Smooth muscle cell (in vitro differentiated cells): ENCODE results near the gene GOLGB1. TPM values are rescaled to one million over a fixed set of nuclear protein-coding genes. Genes with fewer than 3 reads are reported as not detected.
"Not testable (repeated sequence)": the region's sequence is repeated elsewhere in the genome, so short reads cannot be mapped to it uniquely, and the experiment has no call there.

Source experiments
- DNase-seq: peaks from one replicate; lab custom pipeline; 2025; ENCODE audit not compliant: unreplicated experiment; lab: John Stamatoyannopoulos, UW
- H2AFZ ChIP-seq: fragments of 200-600 bp; sonication (generic); 2 replicates; pipeline ENCODE4 v1.6.0; 2016; ENCODE audit warnings: antibody characterized with exemption, low read depth, mild to moderate bottlenecking
- H3F3A ChIP-seq: fragments of 200-600 bp; sonication (generic); 2 replicates; pipeline ENCODE4 v1.6.0; 2017; ENCODE audit warnings: antibody characterized with exemption, low read depth
- H3K27ac ChIP-seq: fragments of 200-600 bp; sonication (generic); 2 replicates; pipeline ENCODE4 v1.5.1; 2016; ENCODE audit warnings: low read depth, mild to moderate bottlenecking
- H3K27me3 ChIP-seq: fragments of 200-600 bp; sonication (generic); 2 replicates; pipeline ENCODE4 v1.6.1; 2016; ENCODE audit warnings: low read depth, mild to moderate bottlenecking
- H3K36me3 ChIP-seq: fragments of 200-600 bp; sonication (generic); 2 replicates; pipeline ENCODE4 v1.5.1; 2016; ENCODE audit warnings: low read depth
- H3K4me1 ChIP-seq: fragments of 200-600 bp; sonication (generic); 2 replicates; pipeline ENCODE4 v1.5.1; 2016; ENCODE audit warnings: low read depth
- H3K4me2 ChIP-seq: fragments of 200-600 bp; sonication (generic); 2 replicates; pipeline ENCODE4 v1.6.0; 2016; ENCODE audit warnings: mild to moderate bottlenecking
- H3K4me3 ChIP-seq: fragments of 200-600 bp; sonication (generic); 2 replicates; pipeline ENCODE4 v1.5.1; 2016; ENCODE audit warnings: mild to moderate bottlenecking
- H3K79me2 ChIP-seq: fragments of 200-600 bp; sonication (generic); 2 replicates; pipeline ENCODE4 v1.6.0; 2016; ENCODE audit warnings: low read depth, mild to moderate bottlenecking
- H3K9ac ChIP-seq: fragments of 200-600 bp; sonication (generic); 2 replicates; pipeline ENCODE4 v1.6.0; 2016; ENCODE audit warnings: low read depth
- H3K9me3 ChIP-seq: fragments of 200-600 bp; sonication (generic); replicated peaks from 2 replicates; pipeline ENCODE4 v1.5.1; 2016; ENCODE audit warnings: low read depth
- H4K20me1 ChIP-seq: fragments of 200-600 bp; sonication (generic); 2 replicates; pipeline ENCODE4 v1.6.0; 2016; ENCODE audit warnings: low read depth
- CTCF ChIP-seq: fragments of 200-600 bp; sonication (generic); IDR thresholded peaks from 2 replicates; pipeline ENCODE4 v1.5.1; 2017; ENCODE audit warnings: borderline replicate concordance, mild to moderate bottlenecking, antibody characterized with exemption; ENCODE audit not compliant: insufficient read depth, poor library complexity, severe bottlenecking
- WGBS: methylation state at CpG from one replicate; pipeline ENCODE4 v1.1.7; 2016; ENCODE audit warnings: low lambda C conversion rate; 5-methylcytosine and 5-hydroxymethylcytosine counted together
- polyA plus RNA-seq: library from polyadenylated mRNA; unstranded; fragments of >200 nt; fragmentation: Nextera tagmentation; extraction: Ambion mirVana; gene quantifications from 2 replicates; pipeline ENCODE4 v1.2.1, GENCODE V29; 2016
- total RNA-seq: library from RNA; depleted of rRNA; stranded (reverse); fragments of >200 nt; gene quantifications from 2 replicates; pipeline ENCODE4 v1.2.3, GENCODE V29; 2014

The GOLGB1 gene
- total and polyA plus RNA-seq, 2 experiments from 2014 or later, result 41.9 to 68.5 TPM

- DNase-seq, result no peak
- Histone ChIP-seq H3K9me3 (no peaks in the 10 kb centered on the region), H3K4me3 (peak overlapping the region; percentile 85), H4K20me1 (peaks cover 58% of the 10 kb centered on the region), H3K36me3 (peaks cover 4% of the 10 kb centered on the region), H3K4me2 (peak overlapping the region; percentile 96), H3K4me1 (peaks cover 20% of the 10 kb centered on the region), H3F3A (no peaks in the 10 kb centered on the region), H3K79me2 (peaks cover 61% of the 10 kb centered on the region), H3K27ac (peak overlapping the region; percentile 98), H3K27me3 (peaks cover 5% of the 10 kb centered on the region), H3K9ac (peak overlapping the region; percentile 99), H2AFZ (no peak overlapping the region)
- no peak for TF ChIP-seq CTCF
- 43% methylated on average over 3 of the region's 3 CpGs for WGBS
Measured at GRCh38 chr3:121747976-121748375, 1.6 kb downstream of the GOLGB1 start.

GRCh38 chr3:121743106-121743505, 6.4 kb downstream of the GOLGB1 start:
- not testable (repeated sequence) for H2AFZ ChIP-seq
- peaks cover 95% of the 10 kb centered on the region for H4K20me1 ChIP-seq

GRCh38 chr3:121740896-121741295, 8.6 kb downstream of the GOLGB1 start:
- Histone ChIP-seq H3K27ac (no peak overlapping the region), H3K9ac (no peak overlapping the region), H3F3A (no peaks in the 10 kb centered on the region), H3K4me1 (no peaks in the 10 kb centered on the region), H3K9me3 (no peaks in the 10 kb centered on the region), H3K79me2 (peaks cover 96% of the 10 kb centered on the region), H2AFZ (no peak overlapping the region), H3K36me3 (peaks cover 5% of the 10 kb centered on the region), H3K4me3 (no peak overlapping the region), H4K20me1 (peaks cover 95% of the 10 kb centered on the region), H3K4me2 (no peak overlapping the region), H3K27me3 (no peaks in the 10 kb centered on the region)
- 96% methylated on average over 2 of the region's 2 CpGs for WGBS
- TF ChIP-seq CTCF, result no peak
- no peak for DNase-seq

More at GRCh38 chr3:121743106-121743505, 6.4 kb downstream of the GOLGB1 start:
- not testable (repeated sequence) for H3K4me3 ChIP-seq, H3K36me3 ChIP-seq, H3K9ac ChIP-seq, H3F3A ChIP-seq, H3K27me3 ChIP-seq, H3K4me1 ChIP-seq, H3K4me2 ChIP-seq, H3K27ac ChIP-seq, DNase-seq, H3K9me3 ChIP-seq
- H3K79me2 ChIP-seq, result peaks cover 96% of the 10 kb centered on the region
- 100% methylated on average over 2 of the region's 2 CpGs for WGBS

GRCh38 chr3:121739902-121740301, 9.6 kb downstream of the GOLGB1 start:
- peaks cover 98% of the 10 kb centered on the region for H3K79me2 ChIP-seq

More at GRCh38 chr3:121739902-121740301, 9.6 kb downstream of the GOLGB1 start:
- H3K27me3 ChIP-seq, result no peaks in the 10 kb centered on the region
- H3K4me1 ChIP-seq, result no peaks in the 10 kb centered on the region
- H3K4me2 ChIP-seq, result no peak overlapping the region
- H3F3A ChIP-seq, result no peaks in the 10 kb centered on the region
- H3K36me3 ChIP-seq, result peaks cover 5% of the 10 kb centered on the region
- H3K27ac ChIP-seq, result no peak overlapping the region
- no peak overlapping the region for H2AFZ ChIP-seq
- peaks cover 98% of the 10 kb centered on the region for H4K20me1 ChIP-seq
- H3K9me3 ChIP-seq, result no peaks in the 10 kb centered on the region
- H3K9ac ChIP-seq, result no peak overlapping the region
- no peak for DNase-seq
- TF ChIP-seq CTCF, result no peak
- H3K4me3 ChIP-seq, result no peak overlapping the region
